Measurements from ENCODE around the gene PKNOX2.

PKNOX2 gene

DNA sequence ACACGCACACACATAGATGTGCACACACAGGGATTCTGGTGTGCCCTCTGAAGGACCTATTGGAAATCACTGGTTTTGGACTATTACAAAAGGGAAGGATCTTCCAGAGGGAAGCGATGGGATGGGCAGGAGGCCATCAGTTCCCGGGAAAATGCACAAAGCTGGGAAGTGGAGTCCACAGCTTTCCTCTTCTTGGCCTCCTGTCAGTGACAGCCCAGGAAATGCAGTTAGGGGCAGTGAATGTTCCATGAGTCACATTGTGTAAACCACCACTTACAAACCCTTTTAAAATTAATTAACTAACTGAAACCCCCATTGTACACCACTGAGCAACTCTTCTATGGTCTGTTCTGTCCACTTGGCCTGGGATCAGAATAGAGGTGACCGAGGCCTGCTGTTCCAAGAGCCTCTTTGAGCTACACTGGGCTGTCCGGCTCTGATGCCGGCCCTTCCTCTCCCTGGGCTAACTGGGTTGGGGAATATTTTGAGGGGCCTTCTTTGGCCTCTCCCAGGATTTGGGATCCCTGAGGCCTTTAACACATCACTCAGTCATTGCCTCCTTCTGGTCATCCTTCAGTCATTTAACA is 193.8 kb downstream of the PKNOX2 start:
- TF ChIP-seq, protein P1, sequence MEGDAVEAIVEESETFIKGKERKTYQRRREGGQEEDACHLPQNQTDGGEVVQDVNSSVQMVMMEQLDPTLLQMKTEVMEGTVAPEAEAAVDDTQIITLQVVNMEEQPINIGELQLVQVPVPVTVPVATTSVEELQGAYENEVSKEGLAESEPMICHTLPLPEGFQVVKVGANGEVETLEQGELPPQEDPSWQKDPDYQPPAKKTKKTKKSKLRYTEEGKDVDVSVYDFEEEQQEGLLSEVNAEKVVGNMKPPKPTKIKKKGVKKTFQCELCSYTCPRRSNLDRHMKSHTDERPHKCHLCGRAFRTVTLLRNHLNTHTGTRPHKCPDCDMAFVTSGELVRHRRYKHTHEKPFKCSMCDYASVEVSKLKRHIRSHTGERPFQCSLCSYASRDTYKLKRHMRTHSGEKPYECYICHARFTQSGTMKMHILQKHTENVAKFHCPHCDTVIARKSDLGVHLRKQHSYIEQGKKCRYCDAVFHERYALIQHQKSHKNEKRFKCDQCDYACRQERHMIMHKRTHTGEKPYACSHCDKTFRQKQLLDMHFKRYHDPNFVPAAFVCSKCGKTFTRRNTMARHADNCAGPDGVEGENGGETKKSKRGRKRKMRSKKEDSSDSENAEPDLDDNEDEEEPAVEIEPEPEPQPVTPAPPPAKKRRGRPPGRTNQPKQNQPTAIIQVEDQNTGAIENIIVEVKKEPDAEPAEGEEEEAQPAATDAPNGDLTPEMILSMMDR (IDR thresholded peaks at IDR 0.05; ENCODE audit: insufficient read depth, low read length, poor library complexity, severe bottlenecking), result no peak
- Histone ChIP-seq H3K4me3 (replicated peaks; ENCODE audit: low read depth, low read length) (no peak overlapping the region), H3K36me3 (ENCODE audit: control insufficient read depth, insufficient read depth, low read length) (no peaks in the 10 kb centered on the region), H3K27me3 (replicated peaks; ENCODE audit: control insufficient read depth, insufficient read depth, low read length) (peaks cover 2% of the 10 kb centered on the region)
- DNase-seq (ENCODE audit: extremely low read depth, insufficient read length), result no peak

DNA sequence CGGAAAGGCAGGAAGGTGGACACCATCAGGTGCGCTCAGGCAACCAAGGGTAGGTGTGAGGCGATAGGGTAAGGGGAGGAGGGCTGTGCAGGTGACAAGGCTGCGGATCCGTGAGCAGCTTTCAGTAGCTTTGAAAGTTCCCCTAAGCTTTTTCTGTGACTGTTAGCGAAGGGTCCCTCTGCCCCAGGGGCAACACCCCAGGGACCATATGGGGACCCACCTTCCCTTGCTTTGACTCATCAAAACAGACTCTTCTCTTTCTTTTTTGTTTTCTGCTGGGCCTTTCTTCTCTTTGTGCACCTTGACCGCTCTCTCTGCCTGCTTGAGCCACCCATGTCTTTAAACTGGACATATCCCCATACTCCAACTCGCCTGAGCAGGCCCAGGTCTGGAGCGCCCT is 194.6 kb downstream of the PKNOX2 start:
- H3K4me3 ChIP-seq (replicated peaks; ENCODE audit: low read depth, low read length), result no peak overlapping the region
- TF ChIP-seq, protein P1 (IDR thresholded peaks at IDR 0.05; ENCODE audit: insufficient read depth, low read length, poor library complexity, severe bottlenecking), result no peak
- peaks cover 2% of the 10 kb centered on the region for H3K27me3 ChIP-seq (replicated peaks; ENCODE audit: control insufficient read depth, insufficient read depth, low read length)
- no peak for DNase-seq (ENCODE audit: extremely low read depth, insufficient read length)
- H3K36me3 ChIP-seq (ENCODE audit: control insufficient read depth, insufficient read depth, low read length), result no peaks in the 10 kb centered on the region

- Histone ChIP-seq H3K36me3 (ENCODE audit: control insufficient read depth, insufficient read depth, low read length) (no peaks in the 10 kb centered on the region), H3K4me3 (replicated peaks; ENCODE audit: low read depth, low read length) (no peak overlapping the region), H3K27me3 (replicated peaks; ENCODE audit: control insufficient read depth, insufficient read depth, low read length) (peaks cover 2% of the 10 kb centered on the region)
- no peak for DNase-seq (ENCODE audit: extremely low read depth, insufficient read length)
- TF ChIP-seq, protein P1 (IDR thresholded peaks at IDR 0.05; ENCODE audit: insufficient read depth, low read length, poor library complexity, severe bottlenecking), result no peak
Measured at GRCh38 chr11:125360066-125360465, 195.5 kb downstream of the PKNOX2 start.

- TF ChIP-seq, protein P1 (IDR thresholded peaks at IDR 0.05; ENCODE audit: insufficient read depth, low read length, poor library complexity, severe bottlenecking), result no peak
- H3K4me3 ChIP-seq (replicated peaks; ENCODE audit: low read depth, low read length), result no peak overlapping the region
- peaks cover 2% of the 10 kb centered on the region for H3K27me3 ChIP-seq (replicated peaks; ENCODE audit: control insufficient read depth, insufficient read depth, low read length)
- no peak for DNase-seq (ENCODE audit: extremely low read depth, insufficient read length)
- H3K36me3 ChIP-seq (ENCODE audit: control insufficient read depth, insufficient read depth, low read length), result no peaks in the 10 kb centered on the region
Measured at GRCh38 chr11:125364121-125364826, 199.7 kb downstream of the PKNOX2 start.

- H3K36me3 ChIP-seq (ENCODE audit: control insufficient read depth, insufficient read depth, low read length), result no peaks in the 10 kb centered on the region
- peaks cover 2% of the 10 kb centered on the region for H3K27me3 ChIP-seq (replicated peaks; ENCODE audit: control insufficient read depth, insufficient read depth, low read length)
Measured at GRCh38 chr11:125365196-125365931, 200.8 kb downstream of the PKNOX2 start.

More at GRCh38 chr11:125365196-125365931, 200.8 kb downstream of the PKNOX2 start:
- TF ChIP-seq, protein P1 (IDR thresholded peaks at IDR 0.05; ENCODE audit: insufficient read depth, low read length, poor library complexity, severe bottlenecking), result no peak
- no peak overlapping the region for H3K4me3 ChIP-seq (replicated peaks; ENCODE audit: low read depth, low read length)
- DNase-seq (ENCODE audit: extremely low read depth, insufficient read length), result no peak
